Endodermal cell (in vitro differentiated cells): ENCODE measurements around the gene POMT2. TPM values are rescaled to one million over a fixed set of nuclear protein-coding genes. Genes with fewer than 3 reads are reported as not detected.

ENCODE experiments used
- DNase-seq: peaks from one replicate; pipeline ENCODE4 v3.0.0-alpha.2; 2017
- H3K27ac ChIP-seq: 2 replicates; pipeline ENCODE4 v1.5.1; 2013; ENCODE audit warnings: mild to moderate bottlenecking, low read depth, low read length, moderate library complexity
- H3K27me3 ChIP-seq: 2 replicates; pipeline ENCODE4 v1.6.1; 2013; ENCODE audit warnings: mild to moderate bottlenecking, low read length, moderate library complexity; ENCODE audit not compliant: insufficient read depth, control insufficient read depth, poor library complexity, severe bottlenecking
- H3K36me3 ChIP-seq: 2 replicates; pipeline ENCODE4 v1.7.0; 2013; ENCODE audit warnings: mild to moderate bottlenecking, low read length, moderate library complexity; ENCODE audit not compliant: control insufficient read depth, insufficient read depth
- H3K4me1 ChIP-seq: one replicate; pipeline ENCODE4 v1.7.0; 2013; ENCODE audit warnings: low read length; ENCODE audit not compliant: control insufficient read depth, insufficient read depth
- H3K4me3 ChIP-seq: 2 replicates; pipeline ENCODE4 v1.5.1; 2013; ENCODE audit warnings: mild to moderate bottlenecking, low read length, moderate library complexity
- H3K9ac ChIP-seq: 2 replicates; pipeline ENCODE4 v1.6.1; 2013; ENCODE audit warnings: mild to moderate bottlenecking, low read length, moderate library complexity; ENCODE audit not compliant: poor library complexity, severe bottlenecking; ENCODE audit errors: extremely low read depth
- H3K9me3 ChIP-seq: 2 replicates; pipeline ENCODE4 v1.6.1; 2013; ENCODE audit warnings: mild to moderate bottlenecking, low read length, moderate library complexity; ENCODE audit not compliant: control insufficient read depth
- H3K27ac Mint-ChIP-seq: 2 replicates; pipeline ENCODE4 v1.8.0; 2020; ENCODE audit warnings: mixed read lengths
- H3K27me3 Mint-ChIP-seq: 2 replicates; pipeline ENCODE4 v1.8.0; 2021; ENCODE audit warnings: mild to moderate bottlenecking, mixed read lengths; ENCODE audit not compliant: insufficient read depth
- H3K36me3 Mint-ChIP-seq: 2 replicates; pipeline ENCODE4 v1.8.0; 2020; ENCODE audit warnings: low read depth, mixed read lengths
- H3K4me1 Mint-ChIP-seq: 2 replicates; pipeline ENCODE4 v1.8.0; 2020; ENCODE audit warnings: mixed read lengths
- H3K4me3 Mint-ChIP-seq: 2 replicates; pipeline ENCODE4 v1.8.0; 2020; ENCODE audit warnings: mild to moderate bottlenecking, moderate library complexity, mixed read lengths
- H3K9me3 Mint-ChIP-seq: 2 replicates; pipeline ENCODE4 v1.8.0; 2020; ENCODE audit warnings: mild to moderate bottlenecking, mixed read lengths
- WGBS, 2 experiments: methylation state at CpG; one replicate each; pipeline versions ENCODE4 v1.1.5 to v1.1.7; 2013; ENCODE audit warnings: missing lambda C conversion rate in 2 of 2, mixed read lengths in 1 of 2; ENCODE audit not compliant: insufficient coverage in 1 of 2, insufficient read length in 1 of 2; 5-methylcytosine and 5-hydroxymethylcytosine counted together
- total RNA-seq, 2 donors: library from RNA; stranded (reverse); fragmentation: NEBNext Ultra II Directional in 1 of 2; extraction: Animal tissue kit (Norgen Biotek cat#: 25700) in 1 of 2; gene quantifications; 2 replicates in 1 of 2; 3 replicates in 1 of 2; pipeline ENCODE4 v1.2.1, GENCODE V29; 2021
- TF ChIP-seq, protein P1 (sequence below): fragments of 200-600 bp; sonication (generic); conservative IDR thresholded peaks from 2 replicates; pipeline ENCODE4 v1.5.0; 2021; ENCODE audit warnings: antibody characterized with exemption, mild to moderate bottlenecking

Gene POMT2
- total RNA-seq, 2 donors from 2014 or later = 58.5 to 70.6 TPM

DNA sequence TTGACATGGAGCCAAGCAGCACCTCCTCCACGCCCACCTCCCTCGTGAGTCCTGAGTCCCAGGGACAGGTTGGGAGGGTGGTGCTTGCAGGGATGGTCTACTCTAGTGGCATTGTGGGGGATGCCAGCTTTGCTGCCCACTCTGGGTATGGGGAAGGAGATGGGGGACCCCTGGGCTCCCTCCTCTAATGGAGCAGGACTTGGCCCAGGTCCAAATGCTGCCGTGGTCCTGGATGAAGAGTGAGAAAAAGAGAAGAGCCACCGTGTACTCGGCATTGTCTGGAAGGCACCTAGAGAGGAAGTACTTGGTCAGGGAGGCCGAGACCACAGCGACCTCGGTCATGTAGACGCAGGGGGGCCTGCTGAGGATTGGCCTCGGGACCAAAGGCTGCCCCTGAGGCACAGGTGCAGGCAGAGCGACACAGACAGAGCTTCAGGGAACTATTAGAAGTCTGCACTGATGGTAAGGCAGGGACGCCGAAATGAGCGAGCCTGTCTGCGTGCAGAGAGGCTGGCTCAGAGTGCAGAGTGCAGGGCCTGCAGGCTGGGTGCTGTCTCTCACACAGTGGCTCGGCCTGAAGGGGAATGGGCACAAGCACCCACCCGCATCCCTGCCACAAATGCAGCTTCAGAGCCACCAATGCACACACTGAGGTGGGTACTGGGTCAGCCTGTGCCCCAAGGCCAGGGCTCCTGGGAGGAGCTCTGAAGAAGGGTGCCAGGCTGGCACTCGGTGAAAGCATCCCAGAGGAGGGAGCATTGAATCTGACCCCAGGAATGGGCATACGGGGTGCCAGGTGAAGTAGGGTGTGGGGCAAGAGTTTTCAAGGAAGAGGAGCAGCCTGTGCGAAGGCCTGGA lies 67.1 kb downstream of the POMT2 start:
- no peaks in the 10 kb centered on the region for H3K9me3 ChIP-seq
- Mint-ChIP-seq H3K27ac (no peak overlapping the region), H3K9me3 (no peaks in the 10 kb centered on the region), H3K4me1 (no peaks in the 10 kb centered on the region), H3K27me3 (no peaks in the 10 kb centered on the region), H3K4me3 (no peak overlapping the region), H3K36me3 (no peaks in the 10 kb centered on the region)
- DNase-seq = no peak
- H3K4me3 ChIP-seq = no peak overlapping the region
- no peak overlapping the region for H3K27ac ChIP-seq
- no peaks in the 10 kb centered on the region for H3K27me3 ChIP-seq
- H3K4me1 ChIP-seq = no peaks in the 10 kb centered on the region
- 88 to 91% methylated on average over 14 to 20 of the region's 20 CpGs for WGBS, 2 experiments
- no peak overlapping the region for H3K9ac ChIP-seq
- no peaks in the 10 kb centered on the region for H3K36me3 ChIP-seq
- TF ChIP-seq, protein P1, sequence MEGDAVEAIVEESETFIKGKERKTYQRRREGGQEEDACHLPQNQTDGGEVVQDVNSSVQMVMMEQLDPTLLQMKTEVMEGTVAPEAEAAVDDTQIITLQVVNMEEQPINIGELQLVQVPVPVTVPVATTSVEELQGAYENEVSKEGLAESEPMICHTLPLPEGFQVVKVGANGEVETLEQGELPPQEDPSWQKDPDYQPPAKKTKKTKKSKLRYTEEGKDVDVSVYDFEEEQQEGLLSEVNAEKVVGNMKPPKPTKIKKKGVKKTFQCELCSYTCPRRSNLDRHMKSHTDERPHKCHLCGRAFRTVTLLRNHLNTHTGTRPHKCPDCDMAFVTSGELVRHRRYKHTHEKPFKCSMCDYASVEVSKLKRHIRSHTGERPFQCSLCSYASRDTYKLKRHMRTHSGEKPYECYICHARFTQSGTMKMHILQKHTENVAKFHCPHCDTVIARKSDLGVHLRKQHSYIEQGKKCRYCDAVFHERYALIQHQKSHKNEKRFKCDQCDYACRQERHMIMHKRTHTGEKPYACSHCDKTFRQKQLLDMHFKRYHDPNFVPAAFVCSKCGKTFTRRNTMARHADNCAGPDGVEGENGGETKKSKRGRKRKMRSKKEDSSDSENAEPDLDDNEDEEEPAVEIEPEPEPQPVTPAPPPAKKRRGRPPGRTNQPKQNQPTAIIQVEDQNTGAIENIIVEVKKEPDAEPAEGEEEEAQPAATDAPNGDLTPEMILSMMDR = no peak

DNA sequence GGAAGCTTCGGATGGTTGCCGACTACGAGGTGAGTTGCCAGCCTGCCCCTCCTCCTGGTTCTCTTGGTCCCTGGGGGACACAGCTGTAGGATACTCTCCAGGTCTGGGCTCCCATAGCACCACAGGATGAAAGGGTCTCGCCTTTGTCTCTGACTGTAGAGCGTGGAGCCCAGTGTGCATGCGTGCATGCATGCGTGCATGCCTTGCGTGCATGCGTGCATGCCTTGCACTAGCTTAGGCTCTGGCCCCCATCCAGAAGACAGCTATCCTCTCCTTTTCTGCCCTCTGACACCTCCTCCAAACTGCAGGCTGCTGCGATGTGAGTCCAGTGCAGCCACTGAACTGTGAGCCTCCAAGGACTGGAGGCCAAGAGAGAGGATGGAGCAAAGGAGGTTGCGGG lies 68.8 kb downstream of the POMT2 start:
- no peaks in the 10 kb centered on the region for H3K36me3 Mint-ChIP-seq

GRCh38 chr14:77250927-77251326 lies 69.8 kb downstream of the POMT2 start:
- H3K4me1 ChIP-seq = no peaks in the 10 kb centered on the region
- H3K9ac ChIP-seq = no peak overlapping the region
- H3K4me3 ChIP-seq = no peak overlapping the region
- H3K36me3 ChIP-seq = no peaks in the 10 kb centered on the region
- H3K4me3 Mint-ChIP-seq = no peak overlapping the region
- H3K9me3 Mint-ChIP-seq = no peaks in the 10 kb centered on the region
- no peaks in the 10 kb centered on the region for H3K27me3 Mint-ChIP-seq
- no peaks in the 10 kb centered on the region for H3K36me3 Mint-ChIP-seq
- 88 to 93% methylated on average over 5 to 6 of the region's 6 CpGs for WGBS, 2 experiments
- H3K9me3 ChIP-seq = no peaks in the 10 kb centered on the region
- no peaks in the 10 kb centered on the region for H3K4me1 Mint-ChIP-seq
- TF ChIP-seq, protein P1 = no peak
- no peak overlapping the region for H3K27ac ChIP-seq
- H3K27ac Mint-ChIP-seq = no peak overlapping the region
- no peaks in the 10 kb centered on the region for H3K27me3 ChIP-seq
- DNase-seq = no peak

More for the DNA sequence above, 68.8 kb downstream of the POMT2 start:
- Mint-ChIP-seq H3K4me3 (no peak overlapping the region), H3K27me3 (no peaks in the 10 kb centered on the region), H3K27ac (no peak overlapping the region), H3K4me1 (no peaks in the 10 kb centered on the region), H3K9me3 (no peaks in the 10 kb centered on the region)
- no peaks in the 10 kb centered on the region for H3K27me3 ChIP-seq
- no peaks in the 10 kb centered on the region for H3K36me3 ChIP-seq
- DNase-seq = no peak
- no peak overlapping the region for H3K27ac ChIP-seq
- TF ChIP-seq, protein P1 = no peak
- no peak overlapping the region for H3K9ac ChIP-seq
- 93 to 96% methylated on average over 10 to 11 of the region's 11 CpGs for WGBS, 2 experiments
- no peaks in the 10 kb centered on the region for H3K9me3 ChIP-seq
- H3K4me1 ChIP-seq = no peaks in the 10 kb centered on the region
- H3K4me3 ChIP-seq = no peak overlapping the region
